RWPE1 (cell line): ENCODE measurements around the gene P2RX6.
"Not testable (repeated sequence)": the region's sequence is repeated elsewhere in the genome, so short reads cannot be mapped to it uniquely, and the experiment has no call there.

Source experiments
- CTCF ChIA-PET: fragments of 350-600 bp; sonication (Branson Sonifier 250); formaldehyde crosslinking; extraction: SDS; loops from one replicate; lab custom pipeline; 2021; lab: Yijun Ruan, JAX
- POLR2A ChIA-PET: fragments of 400-600 bp; formaldehyde crosslinking; extraction: SDS; loops from one replicate; lab custom pipeline; 2020; ENCODE audit warnings: antibody characterized with exemption; ENCODE audit not compliant: low non-redundant PET; lab: Yijun Ruan, JAX
- DNase-seq: peaks from one replicate; pipeline ENCODE4 v3.0.0; 2012; ENCODE audit warnings: low spot score
- H3K27ac ChIP-seq: fragments of 450-650 bp; 2 replicates; pipeline ENCODE4 v1.5.1; 2017
- CTCF ChIP-seq: fragments of 450-650 bp; conservative IDR thresholded peaks from 2 replicates; pipeline ENCODE4 v1.5.1; 2017; ENCODE audit warnings: low read depth, mild to moderate bottlenecking

P2RX6 gene

GRCh38 chr22:21070690-21071615, 56.0 kb downstream of the P2RX6 start:
- TF ChIP-seq CTCF = no peak
- no peak for DNase-seq
- no peak overlapping the region for H3K27ac ChIP-seq
- ChIA-PET POLR2A (no interaction called here), CTCF (no interaction called here)

GRCh38 chr22:21071796-21072195, 56.8 kb downstream of the P2RX6 start:
- CTCF ChIA-PET, H3K27ac ChIP-seq, POLR2A ChIA-PET, DNase-seq: not testable (repeated sequence)

- no peak for TF ChIP-seq CTCF
- CTCF ChIA-PET = no interaction called here
- H3K27ac ChIP-seq = no peak overlapping the region
- no peak for DNase-seq
- POLR2A ChIA-PET = no interaction called here
These were observed 58.1 kb downstream of the P2RX6 start for GRCh38 chr22:21073023-21073422.

- no peak for DNase-seq
- POLR2A ChIA-PET = no interaction called here
- CTCF ChIA-PET = no interaction called here
- no peak for TF ChIP-seq CTCF
- H3K27ac ChIP-seq = peak overlapping the region; percentile 67
These were observed 58.5 kb downstream of the P2RX6 start for GRCh38 chr22:21073482-21073881.

GRCh38 chr22:21074102-21074715, 59.2 kb downstream of the P2RX6 start:
- no peak for TF ChIP-seq CTCF
- DNase-seq = peak; percentile 69
- ChIA-PET POLR2A (no interaction called here), CTCF (no interaction called here)
- H3K27ac ChIP-seq = peak overlapping the region; percentile 67

- POLR2A ChIA-PET = no interaction called here
- TF ChIP-seq CTCF = no peak
- 0 out of 2 replicates have a peak overlapping the region, but pooled peaks have one; percentile 7 for H3K27ac ChIP-seq
- CTCF ChIA-PET = interaction anchor here (0.7 kb wide), 1 partner anchor 16 kb away, joined by 3 read pairs; no protein-coding TSS in a partner anchor
- DNase-seq = no peak
These were observed 60.7 kb downstream of the P2RX6 start for GRCh38 chr22:21075516-21076138.
